ENCODE measurements around the gene SMYD3.

Gene SMYD3

DNA sequence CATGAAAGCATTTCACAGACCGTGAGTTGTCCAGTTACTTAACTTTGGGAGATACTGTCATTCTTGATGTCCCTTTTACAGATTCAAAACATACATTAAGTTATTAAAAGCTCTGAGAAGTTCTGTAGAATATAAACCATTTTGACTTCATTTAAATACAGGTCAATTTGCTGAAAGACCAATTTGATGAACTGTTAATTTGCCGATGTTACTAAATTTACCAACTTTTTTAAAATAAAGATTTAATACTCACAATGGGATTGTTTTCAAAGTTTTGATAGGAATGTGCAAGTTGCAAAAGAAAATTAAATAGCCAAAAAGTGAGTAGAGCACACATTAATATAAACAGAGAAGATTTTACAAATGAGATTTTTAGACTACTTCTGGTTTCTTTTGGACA is 666.1 kb downstream of the SMYD3 start (continued):
- TF ChIP-seq, protein P1, sequence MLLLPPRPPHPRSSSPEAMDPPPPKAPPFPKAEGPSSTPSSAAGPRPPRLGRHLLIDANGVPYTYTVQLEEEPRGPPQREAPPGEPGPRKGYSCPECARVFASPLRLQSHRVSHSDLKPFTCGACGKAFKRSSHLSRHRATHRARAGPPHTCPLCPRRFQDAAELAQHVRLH (tag by site-specific recombination; IDR thresholded peaks at IDR 0.05), result no peak
- TF ChIP-seq ZNF792 (tag by site-specific recombination; IDR thresholded peaks at IDR 0.05) (no peak), ZNF354C (tag by site-specific recombination; IDR thresholded peaks at IDR 0.05; ENCODE audit: borderline replicate concordance, low read depth) (no peak), HOXA7 (CRISPR knock-in tag; IDR thresholded peaks at IDR 0.05; ENCODE audit: borderline replicate concordance) (no peak), SCRT2 (tag by site-specific recombination; IDR thresholded peaks at IDR 0.05) (no peak), ZEB2 (tag by site-specific recombination; IDR thresholded peaks at IDR 0.05) (no peak), ZBTB21 (tag by site-specific recombination; IDR thresholded peaks at IDR 0.05) (no peak)

DNA sequence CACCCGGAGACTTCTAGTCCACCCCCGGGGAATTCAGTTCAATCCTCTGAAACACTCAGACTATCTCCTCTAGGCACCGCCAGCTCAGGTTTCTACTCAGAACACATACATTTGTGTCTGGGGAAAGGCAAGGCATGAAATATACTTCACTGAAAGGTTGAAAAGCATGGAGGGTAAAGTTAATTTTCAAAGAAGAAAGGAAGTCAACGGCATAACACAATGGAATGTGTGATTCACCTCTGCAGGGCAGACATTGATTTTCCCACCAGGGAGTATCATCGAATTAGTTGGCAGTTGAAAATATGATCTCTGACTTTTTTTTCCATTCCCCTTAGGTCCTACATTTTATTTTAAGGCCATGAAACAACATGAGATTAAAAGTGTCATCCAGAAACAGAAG is 669.4 kb downstream of the SMYD3 start:
- H3K9me3 ChIP-seq (ENCODE audit: control insufficient read depth, insufficient read depth, low read depth, low read length), result no peaks in the 10 kb centered on the region
- no peak overlapping the region for H3K4me3 ChIP-seq (ENCODE audit: low read depth, low read length)
- POLR2A ChIA-PET, result no interaction called here
- CTCF ChIA-PET, result no interaction called here
- TF ChIP-seq ZNF549 (tag by site-specific recombination; IDR thresholded peaks at IDR 0.05) (no peak), ZNF792 (tag by site-specific recombination; IDR thresholded peaks at IDR 0.05) (no peak), SP2 (tag by site-specific recombination; IDR thresholded peaks at IDR 0.05) (no peak), PRDM6 (tag by site-specific recombination; IDR thresholded peaks at IDR 0.05) (no peak), ZNF571 (tag by site-specific recombination; IDR thresholded peaks at IDR 0.05) (no peak)
- H3K36me3 ChIP-seq (ENCODE audit: control insufficient read depth in 2 of 2, insufficient read depth in 1 of 2, low read length in 2 of 2), result no peaks in the 10 kb centered on the region
- no peaks in the 10 kb centered on the region for H3K4me1 ChIP-seq (ENCODE audit: control insufficient read depth, insufficient read depth, low read length)
- no peak overlapping the region for H3K27ac ChIP-seq (ENCODE audit: extremely low read depth, low read depth, low read length)

- Histone ChIP-seq H3K27ac (ENCODE audit: extremely low read depth, low read depth, low read length) (no peak overlapping the region), H3K9me3 (ENCODE audit: control insufficient read depth, insufficient read depth, low read depth, low read length) (no peaks in the 10 kb centered on the region), H3K4me3 (ENCODE audit: low read depth, low read length) (no peak overlapping the region), H3K36me3 (ENCODE audit: control insufficient read depth in 2 of 2, insufficient read depth in 1 of 2, low read length in 2 of 2) (no peaks in the 10 kb centered on the region), H3K4me1 (ENCODE audit: control insufficient read depth, insufficient read depth, low read length) (no peaks in the 10 kb centered on the region)
- ChIA-PET POLR2A (no interaction called here), CTCF (no interaction called here)
- TF ChIP-seq ZNF239 (tag by site-specific recombination; IDR thresholded peaks at IDR 0.05) (no peak), ZNF555 (tag by site-specific recombination; conservative IDR thresholded peaks at IDR 0.05) (no peak), ZNF654 (tag by site-specific recombination; IDR thresholded peaks at IDR 0.05; ENCODE audit: low read depth) (no peak), ZNF571 (tag by site-specific recombination; IDR thresholded peaks at IDR 0.05) (no peak), ZNF558 (tag by site-specific recombination; IDR thresholded peaks at IDR 0.05) (no peak), ZNF777 (tag by site-specific recombination; IDR thresholded peaks at IDR 0.05; ENCODE audit: borderline replicate concordance) (no peak), ZNF621 (tag by site-specific recombination; IDR thresholded peaks at IDR 0.05) (no peak), OVOL3 (tag by site-specific recombination; IDR thresholded peaks at IDR 0.05) (no peak), ZNF433 (tag by site-specific recombination; IDR thresholded peaks at IDR 0.05; ENCODE audit: low read depth) (no peak), ZNF132 (tag by site-specific recombination; IDR thresholded peaks at IDR 0.05; ENCODE audit: borderline replicate concordance) (no peak), ZNF146 (tag by site-specific recombination; IDR thresholded peaks at IDR 0.05) (no peak), PRDM1 (tag by site-specific recombination; IDR thresholded peaks at IDR 0.05) (no peak), GFI1B (tag by site-specific recombination; IDR thresholded peaks at IDR 0.05) (no peak), KLF16 (tag by site-specific recombination; IDR thresholded peaks at IDR 0.05) (no peak), MZF1 (tag by site-specific recombination; IDR thresholded peaks at IDR 0.05; ENCODE audit: borderline replicate concordance) (no peak), ZBTB10 (tag by site-specific recombination; IDR thresholded peaks at IDR 0.05) (no peak)
- TF ChIP-seq, protein P2, sequence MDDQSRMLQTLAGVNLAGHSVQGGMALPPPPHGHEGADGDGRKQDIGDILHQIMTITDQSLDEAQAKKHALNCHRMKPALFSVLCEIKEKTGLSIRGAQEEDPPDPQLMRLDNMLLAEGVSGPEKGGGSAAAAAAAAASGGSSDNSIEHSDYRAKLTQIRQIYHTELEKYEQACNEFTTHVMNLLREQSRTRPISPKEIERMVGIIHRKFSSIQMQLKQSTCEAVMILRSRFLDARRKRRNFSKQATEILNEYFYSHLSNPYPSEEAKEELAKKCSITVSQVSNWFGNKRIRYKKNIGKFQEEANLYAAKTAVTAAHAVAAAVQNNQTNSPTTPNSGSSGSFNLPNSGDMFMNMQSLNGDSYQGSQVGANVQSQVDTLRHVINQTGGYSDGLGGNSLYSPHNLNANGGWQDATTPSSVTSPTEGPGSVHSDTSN (CRISPR knock-in tag; IDR thresholded peaks at IDR 0.05), result no peak
Measured at GRCh38 chr1:245835386-245835785, 671.7 kb downstream of the SMYD3 start.
